Activated CD4-positive, alpha-beta T cell treated with anti-CD3 and anti-CD28 coated beads for 48 hours (primary cell): ENCODE measurements around the gene NEURL1B.
"Not testable (repeated sequence)": the region's sequence is repeated elsewhere in the genome, so short reads cannot be mapped to it uniquely, and the experiment has no call there.

ENCODE experiments used
- DNase-seq: peaks from one replicate; pipeline ENCODE4 v3.0.0-alpha.2; 2020

Gene NEURL1B

GRCh38 chr5:172659909-172660628, 19.0 kb downstream of the NEURL1B start:
- no peak for DNase-seq

- DNase-seq = no peak
Observed at GRCh38 chr5:172660974-172661373, 19.9 kb downstream of the NEURL1B start.

GRCh38 chr5:172661526-172661925, 20.5 kb downstream of the NEURL1B start:
- DNase-seq = no peak

- no peak for DNase-seq
Observed at GRCh38 chr5:172662596-172662995, 21.5 kb downstream of the NEURL1B start.

GRCh38 chr5:172664018-172664417, 23.0 kb downstream of the NEURL1B start:
- no peak for DNase-seq

- DNase-seq = no peak
Observed at GRCh38 chr5:172664681-172665541, 23.8 kb downstream of the NEURL1B start.

GRCh38 chr5:172666251-172666650, 25.2 kb downstream of the NEURL1B start:
- DNase-seq = no peak

GRCh38 chr5:172667786-172668593, 26.9 kb downstream of the NEURL1B start:
- DNase-seq = no peak

- no peak for DNase-seq
Observed at GRCh38 chr5:172668594-172669071, 27.6 kb downstream of the NEURL1B start.

GRCh38 chr5:172669386-172670004, 28.4 kb downstream of the NEURL1B start:
- DNase-seq = no peak

- DNase-seq = no peak
Observed at GRCh38 chr5:172670005-172670402, 28.9 kb downstream of the NEURL1B start.

- no peak for DNase-seq
Observed at GRCh38 chr5:172670444-172670843, 29.4 kb downstream of the NEURL1B start.

GRCh38 chr5:172671091-172671490, 30.0 kb downstream of the NEURL1B start:
- DNase-seq = no peak

GRCh38 chr5:172672681-172673080, 31.6 kb downstream of the NEURL1B start:
- no peak for DNase-seq

- DNase-seq = no peak
Observed at GRCh38 chr5:172674155-172674554, 33.1 kb downstream of the NEURL1B start.

- no peak for DNase-seq
Observed at GRCh38 chr5:172676914-172677475, 35.9 kb downstream of the NEURL1B start.

GRCh38 chr5:172678362-172678874, 37.4 kb downstream of the NEURL1B start:
- not testable (repeated sequence) for DNase-seq

GRCh38 chr5:172678902-172679301, 37.8 kb downstream of the NEURL1B start:
- DNase-seq = no peak

GRCh38 chr5:172679628-172680212, 38.7 kb downstream of the NEURL1B start:
- no peak for DNase-seq

GRCh38 chr5:172680921-172681320, 39.9 kb downstream of the NEURL1B start:
- no peak for DNase-seq

- no peak for DNase-seq
Observed at GRCh38 chr5:172681421-172681820, 40.4 kb downstream of the NEURL1B start.

- DNase-seq = no peak
Observed at GRCh38 chr5:172683264-172683644, 42.2 kb downstream of the NEURL1B start.
